LoVo (cell line): Measurements from ENCODE around the gene PPP4R1.
"Not testable (repeated sequence)": the region's sequence is repeated elsewhere in the genome, so short reads cannot be mapped to it uniquely, and the experiment has no call there.

Experiments used
- DNase-seq: peaks from one replicate; pipeline ENCODE4 v3.0.0-alpha.2; 2016; ENCODE audit warnings: low spot score

The PPP4R1 gene

DNA sequence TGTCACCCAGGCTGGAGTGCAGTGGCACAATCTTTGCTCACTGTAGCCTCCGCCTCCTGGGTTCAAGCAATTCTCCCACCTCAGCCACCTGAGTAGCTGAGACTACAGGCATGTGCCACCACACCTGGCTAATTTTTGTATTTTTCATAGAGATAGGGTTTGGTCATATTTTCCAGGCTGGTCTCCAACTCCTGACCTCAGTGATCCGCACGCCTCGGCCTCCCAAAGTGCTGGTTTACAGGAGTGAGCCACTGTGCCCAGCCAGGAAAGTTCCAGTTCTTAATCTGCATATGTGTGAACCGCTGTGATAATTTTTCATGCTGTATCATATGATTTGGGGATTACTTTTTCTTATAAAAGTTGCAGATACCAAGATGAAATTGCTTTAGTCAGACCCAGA, 14.6 kb upstream of the PPP4R1 start:
- DNase-seq = no peak

DNA sequence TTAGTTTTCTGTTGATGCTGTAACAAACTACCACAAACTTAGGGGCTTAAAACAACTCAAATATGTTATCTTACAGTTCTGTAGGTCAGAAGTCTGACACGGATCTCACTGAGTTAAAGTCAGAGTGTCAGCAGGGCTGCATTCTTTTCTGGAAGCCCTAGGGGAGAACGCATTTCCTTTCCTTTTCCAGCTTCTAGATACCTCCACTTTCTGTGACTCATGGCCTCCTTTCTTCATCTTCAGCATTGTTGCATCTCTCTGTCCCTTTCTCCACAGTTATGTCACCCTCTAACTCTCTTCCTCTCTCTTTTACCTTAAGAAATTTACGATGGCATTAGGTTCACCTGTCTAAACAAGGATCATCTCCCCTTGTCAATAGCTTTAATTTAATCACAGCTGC, 13.3 kb upstream of the PPP4R1 start:
- DNase-seq = no peak

DNA sequence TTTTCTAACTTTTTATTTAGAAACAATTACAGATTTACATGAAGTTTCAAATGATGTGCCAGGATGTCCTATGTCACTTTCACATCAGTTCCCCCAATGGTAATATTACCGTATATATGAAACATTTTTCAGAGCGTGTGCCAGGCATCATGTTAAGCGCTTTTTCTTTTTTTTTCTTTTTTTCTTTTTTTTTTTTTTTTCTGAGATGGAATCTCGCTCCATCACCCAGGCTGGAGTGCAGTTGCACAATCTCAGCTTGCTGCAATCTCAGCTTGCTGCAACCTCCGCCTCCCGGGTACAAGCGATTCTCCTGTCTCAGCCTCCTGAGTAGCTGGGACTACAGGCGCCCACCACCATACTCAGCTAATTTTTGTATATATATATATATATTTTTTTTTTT, 5.6 kb upstream of the PPP4R1 start:
- DNase-seq = no peak

DNA sequence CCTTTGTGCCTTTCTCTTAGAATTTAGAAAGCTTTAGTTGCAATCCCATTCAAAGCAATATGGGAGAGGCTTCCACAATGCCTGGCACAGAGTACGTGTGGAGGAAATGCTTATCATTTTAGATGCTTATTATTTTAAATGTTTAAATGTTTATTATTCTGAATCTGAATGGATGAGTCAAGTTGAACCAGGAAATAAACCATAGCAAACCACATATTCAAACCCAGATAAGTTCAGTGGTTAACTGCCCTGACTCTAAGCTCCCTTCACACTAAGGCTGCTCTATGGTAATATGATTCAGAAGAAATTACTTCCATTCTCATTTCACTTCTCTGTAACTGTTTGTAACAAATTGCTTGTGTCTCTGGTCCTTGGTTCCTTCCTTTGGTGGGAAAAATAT, 5.2 kb upstream of the PPP4R1 start:
- DNase-seq = no peak

DNA sequence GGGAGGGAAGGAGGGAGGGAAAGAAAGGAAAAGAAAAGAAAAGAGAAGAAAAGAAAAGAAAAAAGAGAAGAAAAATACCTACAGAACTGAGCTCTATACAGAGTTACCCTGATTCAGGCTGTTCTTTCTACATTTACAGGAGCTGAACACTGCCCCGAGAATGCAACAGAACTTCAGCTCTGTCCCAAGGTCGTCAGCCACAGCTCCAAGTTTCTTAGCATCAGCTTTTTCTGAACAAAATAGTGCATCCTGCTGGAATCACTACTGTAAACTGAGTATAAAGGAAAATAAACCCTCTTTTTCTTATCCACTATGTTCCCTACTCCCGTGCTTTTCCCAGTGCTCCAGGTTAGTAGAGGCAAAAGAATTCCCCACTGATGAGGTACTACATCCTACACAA, 4.7 kb upstream of the PPP4R1 start:
- DNase-seq = no peak

DNA sequence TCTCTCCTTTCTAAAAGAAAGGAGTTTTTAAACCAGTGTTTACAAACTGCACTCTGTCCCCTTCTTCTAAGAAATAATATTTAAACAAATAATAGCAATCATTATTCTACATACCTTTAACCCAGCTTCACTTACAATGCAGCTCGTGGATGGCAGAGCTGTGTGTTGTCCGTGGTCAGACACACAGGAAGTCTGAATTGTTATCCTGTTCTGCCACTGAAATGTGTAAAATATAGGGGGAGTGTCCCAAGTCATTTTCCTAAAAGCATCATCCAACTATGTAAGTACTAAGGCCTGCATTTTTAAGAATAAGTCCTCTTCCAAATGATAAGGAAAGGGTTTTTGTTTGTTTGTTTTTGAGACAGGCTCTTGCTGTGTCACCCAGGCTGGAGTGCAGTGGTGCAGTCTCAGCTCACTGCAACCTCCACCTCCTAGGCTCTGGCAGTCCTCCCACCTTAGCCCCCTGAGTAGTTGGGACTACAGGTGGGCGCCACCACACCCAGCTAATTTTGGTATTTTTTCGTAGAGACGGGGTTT, 2.7 kb upstream of the PPP4R1 start:
- no peak for DNase-seq

DNA sequence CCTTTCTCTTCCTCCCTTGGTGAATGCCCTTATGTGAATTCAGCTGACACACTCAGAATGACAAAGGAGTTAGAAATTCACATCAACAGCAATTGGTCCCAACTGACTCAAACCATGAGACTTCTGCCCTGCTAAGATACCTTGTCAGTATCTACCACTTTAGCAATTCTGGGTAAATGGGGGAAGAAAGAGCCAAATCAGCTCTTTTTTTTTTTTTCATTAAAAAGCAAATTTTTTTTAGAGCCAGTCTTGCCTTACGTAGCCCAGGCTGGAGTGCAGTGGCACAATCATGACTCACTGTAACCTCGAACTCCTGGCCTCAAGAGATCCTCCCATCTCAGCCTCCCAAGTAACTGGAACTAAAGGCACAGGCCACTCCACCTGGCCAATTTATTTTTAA, 1.7 kb upstream of the PPP4R1 start:
- DNase-seq = no peak

DNA sequence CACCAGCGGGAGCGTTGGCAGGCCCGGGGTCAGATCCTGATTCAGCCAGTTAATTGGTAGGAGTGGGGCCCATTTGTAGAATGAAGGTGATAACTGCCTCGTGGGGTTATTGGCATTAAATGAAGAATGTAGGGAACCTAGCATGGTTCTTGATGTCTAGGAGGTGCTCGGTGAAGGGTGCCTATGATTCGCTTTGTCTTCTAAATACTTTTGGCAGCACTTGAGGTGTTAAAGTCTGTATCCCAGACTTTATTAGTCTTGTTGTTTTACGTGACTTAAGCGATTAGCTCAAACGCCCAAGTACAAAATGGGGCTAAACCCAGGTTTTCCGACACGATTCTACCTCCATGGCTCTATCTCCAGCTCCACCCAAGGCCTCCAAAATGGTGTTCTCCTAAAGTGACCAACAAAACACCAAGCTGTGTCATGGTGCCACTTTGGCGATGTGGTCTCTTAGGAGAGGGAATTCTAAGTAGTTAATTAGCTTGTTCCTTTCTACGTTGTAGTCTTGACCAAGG, 980 bp upstream of the PPP4R1 start:
- no peak for DNase-seq

DNA sequence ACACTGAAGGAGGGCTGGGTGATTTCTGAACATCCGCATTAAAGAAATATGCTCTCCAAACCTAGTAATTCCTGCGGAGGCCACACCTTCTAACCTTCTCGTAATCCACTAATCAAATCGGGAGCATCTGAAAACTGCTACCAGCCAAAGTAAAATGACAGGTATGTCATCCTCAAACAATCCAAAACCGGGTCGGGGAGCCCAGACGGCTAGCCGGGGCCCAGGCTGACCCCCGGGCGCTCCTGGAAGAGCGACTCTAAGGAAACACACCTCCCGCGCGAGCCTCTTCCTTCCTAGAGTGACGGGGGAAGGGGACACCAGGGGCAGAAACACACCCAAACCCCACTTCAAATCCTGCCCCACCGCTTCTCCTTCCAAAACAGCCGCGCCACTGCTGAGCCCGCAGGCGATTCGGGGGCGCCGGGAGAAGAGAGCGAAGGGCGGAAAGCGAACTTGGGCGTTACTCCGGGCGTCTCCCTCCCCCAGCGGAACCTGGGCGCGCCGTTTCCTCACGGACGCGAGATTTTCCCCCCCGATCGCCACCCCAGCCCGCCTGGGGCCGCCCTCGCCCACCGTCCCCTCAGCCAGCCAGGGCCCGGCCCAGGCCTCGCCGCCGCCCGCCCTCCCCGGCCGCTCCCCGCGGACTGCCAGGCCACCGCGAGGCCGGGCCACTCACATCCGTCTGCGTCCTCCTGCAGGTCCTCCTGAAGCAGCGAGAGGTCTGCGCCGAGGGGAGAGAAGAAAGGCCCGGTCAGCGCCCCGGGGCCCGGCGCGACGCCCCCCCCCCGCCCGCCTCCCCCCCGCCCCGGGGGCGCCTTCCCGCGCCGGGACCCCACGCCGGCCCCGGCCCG, 584 bp downstream of the PPP4R1 start:
- peak; percentile 40 for DNase-seq

DNA sequence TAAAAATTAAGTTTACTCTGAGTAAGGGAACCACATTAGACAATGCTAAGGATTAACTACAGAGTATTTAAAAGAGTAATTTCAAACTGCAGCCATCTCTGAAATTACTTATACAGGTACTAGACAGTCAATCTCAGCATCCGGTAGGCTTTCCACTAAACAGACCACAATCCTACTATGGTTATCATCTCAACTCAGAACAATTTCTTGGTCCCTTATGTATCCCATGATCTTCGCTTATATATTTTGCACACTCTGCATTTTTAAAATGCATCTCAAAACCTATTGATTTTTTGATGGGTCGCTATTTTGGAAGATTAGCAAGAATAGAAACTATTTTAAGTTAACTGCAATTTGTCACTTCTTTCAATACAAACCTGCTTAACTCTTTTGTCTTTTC, 1.4 kb downstream of the PPP4R1 start:
- no peak for DNase-seq

DNA sequence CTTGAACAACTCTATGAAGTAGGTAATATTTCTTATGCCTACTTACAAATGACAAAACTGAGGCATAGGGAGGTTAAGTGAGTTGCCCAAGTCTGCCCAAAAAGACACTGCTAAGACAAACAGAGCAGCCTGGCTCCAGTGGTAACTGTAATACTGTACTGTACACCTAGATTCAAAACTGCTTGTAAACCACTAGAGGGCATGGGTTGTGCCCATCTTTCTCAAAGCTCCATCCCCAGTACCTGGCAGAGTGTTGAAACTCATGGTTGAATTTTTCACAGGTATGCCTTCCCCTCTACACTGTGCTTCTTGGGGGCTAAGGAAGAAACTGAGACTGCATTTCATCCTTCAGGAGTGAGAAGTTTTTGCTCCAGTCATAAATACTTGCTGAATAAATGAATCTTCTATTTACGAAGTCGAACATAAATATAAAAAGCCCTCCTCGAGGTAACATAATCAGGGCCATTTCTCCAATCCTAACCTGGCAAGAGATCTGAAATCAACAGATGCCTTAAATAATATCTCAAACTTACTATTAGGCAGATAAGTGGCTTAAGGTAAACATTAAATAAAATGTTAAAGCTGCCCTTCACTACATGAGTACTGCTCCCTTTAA, 2.0 kb downstream of the PPP4R1 start:
- peak; percentile 76 for DNase-seq

DNA sequence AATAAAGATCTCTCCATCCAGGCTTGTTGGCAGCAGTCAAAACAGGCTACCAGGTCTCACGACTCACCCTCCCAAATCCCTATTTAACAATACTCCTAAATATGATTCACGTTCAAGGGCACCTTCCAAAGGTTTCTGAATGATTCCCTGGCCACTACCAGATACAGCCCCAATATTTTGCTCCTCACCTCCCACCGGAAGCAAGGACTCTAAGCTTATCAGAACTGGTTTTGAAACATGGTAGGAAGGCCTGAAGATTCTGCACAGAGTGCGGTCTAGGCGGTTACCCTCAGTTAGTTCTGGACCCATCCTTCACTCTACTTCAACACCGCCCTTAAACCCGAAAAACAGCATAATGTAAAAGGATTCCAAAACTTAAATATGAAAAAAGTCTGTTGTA, 5.2 kb downstream of the PPP4R1 start:
- no peak for DNase-seq

DNA sequence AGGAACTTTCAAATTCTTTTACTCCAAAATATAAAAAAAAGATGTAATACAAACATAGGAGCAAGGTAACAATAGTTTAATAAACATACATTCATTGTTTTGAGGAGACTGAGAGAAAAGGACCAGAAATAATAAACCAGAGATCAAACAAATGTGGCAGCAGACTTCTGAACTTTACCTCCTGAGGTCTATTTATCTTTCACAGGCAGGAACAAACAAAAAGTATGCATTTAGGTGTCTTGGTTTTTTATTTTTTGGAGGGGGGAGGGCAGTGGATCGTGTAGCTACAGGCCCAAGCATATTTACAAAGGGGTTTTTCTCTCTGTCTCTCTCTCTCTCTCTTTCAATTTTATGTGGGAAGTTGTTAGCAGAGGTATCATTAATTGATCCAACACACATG, 5.6 kb downstream of the PPP4R1 start:
- DNase-seq = no peak

DNA sequence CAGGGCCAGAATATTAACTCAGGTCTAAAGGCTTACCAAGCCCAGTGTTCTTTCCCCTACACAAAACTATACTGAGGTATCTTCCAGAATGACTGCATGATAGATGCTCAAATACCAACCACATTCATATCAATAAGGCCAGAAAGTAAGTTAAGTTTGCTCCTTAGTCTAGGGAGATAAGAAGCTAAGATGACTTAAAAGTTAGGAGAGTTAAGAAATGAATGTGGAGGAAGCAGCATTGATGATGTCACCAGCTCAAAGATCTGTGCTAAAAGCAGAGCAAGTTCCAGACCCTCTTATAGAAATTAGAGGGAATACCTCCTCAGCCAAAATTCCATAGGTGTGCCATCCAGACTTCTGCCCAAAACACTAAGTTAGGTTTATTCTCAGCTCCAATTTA, 6.1 kb downstream of the PPP4R1 start:
- DNase-seq = no peak

DNA sequence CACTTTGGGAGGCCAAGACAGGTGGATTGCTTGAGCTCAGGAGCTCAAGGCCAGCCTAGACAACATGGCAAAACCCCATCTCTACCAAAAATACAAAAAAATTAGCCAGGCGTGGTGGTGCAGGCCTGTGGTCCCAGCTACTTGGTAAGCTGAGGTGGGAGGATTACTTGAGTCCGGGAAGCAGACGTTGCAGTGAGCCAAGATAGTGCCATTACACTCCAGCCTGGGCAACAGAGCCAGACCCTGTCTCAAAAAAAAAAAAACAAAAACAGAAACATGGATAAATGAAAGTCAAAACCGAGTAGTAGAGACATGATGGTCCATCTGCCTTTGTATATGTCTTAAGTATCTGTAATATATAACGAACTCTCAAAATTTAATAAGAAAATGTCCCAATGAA, 7.2 kb downstream of the PPP4R1 start:
- DNase-seq = not testable (repeated sequence)

DNA sequence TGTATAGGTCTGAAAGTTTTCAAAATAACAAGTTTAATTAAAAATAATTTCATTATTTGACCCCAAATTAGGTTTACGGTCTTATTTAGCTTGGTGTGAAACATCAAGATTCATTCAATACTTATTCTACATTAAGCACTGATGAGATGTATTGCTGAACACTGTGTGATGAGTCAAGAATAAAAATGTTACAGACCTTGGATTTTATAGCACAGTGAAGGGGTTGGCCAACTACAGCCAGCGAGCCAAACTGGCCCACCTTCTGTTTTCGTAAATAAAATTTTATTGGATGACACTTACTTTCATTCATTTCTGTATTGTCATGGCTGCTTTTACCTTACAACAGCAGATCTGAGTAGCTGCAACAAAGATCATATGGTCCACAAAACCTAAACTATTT, 8.3 kb downstream of the PPP4R1 start:
- no peak for DNase-seq

DNA sequence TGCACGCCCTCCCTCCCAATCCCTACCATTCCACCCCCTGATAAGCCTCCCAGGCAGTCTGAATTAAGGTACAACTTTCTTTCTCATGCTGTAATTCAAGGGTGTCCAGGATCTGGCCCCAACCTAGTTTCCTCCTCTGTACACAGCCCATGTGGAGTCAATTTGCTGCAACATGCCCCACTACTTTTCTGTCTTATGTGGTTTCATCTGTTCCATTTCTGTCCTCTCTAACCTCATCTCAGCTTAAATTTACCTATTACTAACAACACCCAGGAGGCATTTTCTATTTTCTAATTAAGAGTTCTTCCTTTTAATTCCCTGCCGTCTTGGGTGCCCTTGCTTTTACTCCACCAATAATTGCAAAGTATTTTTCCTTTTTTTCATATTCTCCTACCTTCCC, 10.0 kb downstream of the PPP4R1 start:
- no peak for DNase-seq

DNA sequence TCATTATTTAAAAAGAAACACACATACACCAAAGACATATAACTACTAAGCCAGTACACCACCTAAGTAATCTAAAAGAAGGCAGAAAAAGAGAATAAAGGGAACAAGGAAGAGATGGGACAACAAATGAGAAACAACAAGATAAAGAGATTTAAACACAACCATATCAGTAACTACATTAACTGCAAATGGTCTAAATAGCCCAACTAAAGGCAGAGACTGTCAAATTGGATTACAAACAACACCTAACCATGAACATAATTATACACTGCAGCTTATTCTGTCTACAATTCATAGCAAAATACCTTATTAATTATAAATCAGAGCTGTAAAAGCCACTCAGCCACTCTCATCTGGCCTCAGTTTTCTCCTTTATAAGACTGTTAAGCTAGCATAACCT, 15.0 kb downstream of the PPP4R1 start:
- DNase-seq = no peak

DNA sequence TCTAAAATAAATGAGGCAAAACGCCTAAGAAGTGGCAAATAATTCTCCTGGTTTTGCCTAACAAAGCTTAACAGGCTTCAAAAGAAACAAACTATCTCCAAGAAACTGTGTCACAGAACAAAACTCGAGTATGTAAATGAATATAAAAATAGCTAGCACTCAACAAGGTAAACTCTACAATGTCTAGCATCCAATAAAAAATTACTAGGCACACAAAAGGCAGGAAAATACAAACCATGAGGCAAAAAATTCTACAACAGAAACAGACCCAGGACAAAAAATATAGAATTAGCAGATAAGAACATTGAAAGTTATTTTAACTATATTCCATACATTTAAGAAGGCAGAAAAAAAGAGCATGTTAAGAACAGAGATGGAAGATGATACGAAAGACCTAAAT, 16.8 kb downstream of the PPP4R1 start:
- no peak for DNase-seq

DNA sequence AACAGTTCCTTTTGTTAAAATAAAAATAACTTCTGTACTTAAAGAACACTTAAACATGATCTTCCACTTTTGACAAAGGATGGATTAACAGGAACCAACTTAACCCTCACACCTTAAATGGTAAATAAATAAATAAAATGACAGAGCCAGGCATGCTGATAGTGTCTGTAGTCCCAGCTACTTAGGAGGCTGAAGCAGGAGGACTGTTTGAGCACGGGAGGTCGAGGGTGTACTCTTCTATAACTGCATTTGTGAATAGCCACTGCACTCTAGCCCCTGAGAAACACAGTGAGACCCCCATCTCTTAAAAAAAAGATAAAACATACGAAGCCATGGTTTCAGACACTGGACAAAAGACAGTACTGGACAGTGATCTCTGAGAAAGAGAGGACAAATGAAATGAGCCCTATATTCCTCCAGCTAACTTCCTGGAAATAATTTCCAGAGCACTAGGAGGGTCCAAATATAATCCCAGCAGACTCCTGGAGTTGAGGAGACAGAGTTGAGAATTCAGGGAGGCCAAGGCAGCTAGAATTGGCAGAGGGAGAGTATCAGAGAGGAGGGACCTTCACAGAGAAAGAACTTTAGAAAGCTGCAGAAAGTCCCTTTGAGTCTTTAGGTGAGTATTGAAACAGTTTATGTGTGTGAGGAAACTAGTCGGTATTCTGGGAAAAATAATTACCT, 17.4 kb downstream of the PPP4R1 start:
- no peak for DNase-seq

DNA sequence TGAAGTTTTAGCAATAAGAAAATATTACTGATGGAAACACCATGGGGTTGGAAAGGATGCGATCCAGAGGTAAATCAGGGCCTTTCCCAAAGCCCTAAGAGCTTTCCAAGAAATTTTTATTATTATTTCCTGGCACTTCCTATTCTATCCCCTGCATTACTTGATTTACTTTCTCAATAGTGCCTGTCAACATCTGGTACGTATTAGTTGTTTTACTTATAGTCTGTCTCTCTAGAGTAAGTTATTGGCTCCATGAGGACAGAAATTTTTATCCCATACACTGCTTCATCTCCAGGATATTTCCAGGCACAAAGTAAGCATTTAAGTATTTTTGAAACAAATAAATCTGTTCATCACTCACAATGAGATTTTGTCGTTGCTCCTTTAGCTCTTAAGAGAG, 18.1 kb downstream of the PPP4R1 start:
- no peak for DNase-seq

DNA sequence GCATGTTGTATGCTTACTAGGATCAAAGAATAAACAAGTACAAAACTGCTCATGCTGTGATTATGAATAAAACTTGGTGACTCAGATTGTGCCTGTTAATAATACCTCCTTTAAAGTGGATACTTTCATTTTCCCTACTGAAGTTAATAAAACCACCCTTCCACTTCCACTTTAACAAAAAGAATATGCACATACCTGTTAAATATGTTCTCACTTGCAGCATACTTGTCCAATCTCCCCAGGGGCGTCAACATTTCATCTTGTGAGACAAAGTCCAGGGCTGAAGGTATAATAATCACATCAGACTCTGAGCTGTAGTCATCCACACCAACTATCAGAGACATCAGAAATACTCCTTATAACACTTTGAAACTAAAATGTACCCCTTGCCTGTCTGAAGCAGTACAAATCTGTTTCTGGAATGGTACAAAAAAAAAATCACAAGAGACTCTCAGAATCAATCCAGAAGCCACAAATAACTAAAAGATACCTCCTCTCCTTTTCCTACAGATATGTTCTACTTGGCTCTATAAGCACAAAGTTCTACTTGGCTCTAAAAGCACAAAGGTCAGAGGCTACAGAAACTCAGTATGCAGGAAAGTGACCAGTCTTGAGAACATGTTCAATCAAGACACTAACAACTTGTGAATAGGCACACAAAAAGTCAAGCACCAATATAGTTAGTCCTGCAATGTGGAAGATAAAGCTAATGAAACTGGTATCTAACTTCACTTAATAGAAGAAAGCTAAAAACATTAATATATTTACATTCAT, 19.3 kb downstream of the PPP4R1 start:
- no peak for DNase-seq
